Endothelial cell of umbilical vein (primary cell): ENCODE measurements around the gene CLDN2. TPM values are rescaled to one million over a fixed set of nuclear protein-coding genes. Genes with fewer than 3 reads are reported as not detected.

ENCODE experiments used
- BruUV-seq: library from RNA; stranded (reverse); fragments of 400-500 nt; replicated peaks from 2 replicates; lab custom pipeline; 2021; lab: Mats Ljungman, UMichigan
- CTCF ChIA-PET: fragments of 300-600, 350-600 bp; sonication (Branson Sonifier 250); formaldehyde crosslinking; loops from one replicate; lab custom pipeline; 2021; ENCODE audit warnings: antibody characterized with exemption, inconsistent platforms; lab: Charles Lee
- POLR2A ChIA-PET: fragments of 300-600, 350-600 bp; sonication (Branson Sonifier 250); formaldehyde crosslinking; loops from one replicate; lab custom pipeline; 2021; ENCODE audit warnings: antibody characterized with exemption, inconsistent platforms; lab: Charles Lee
- DNase-seq: peaks from one replicate; pipeline ENCODE4 v3.0.0-alpha.2; 2011; ENCODE audit warnings: low read depth, low spot score
- FAIRE-seq: peaks from 2 replicates; lab custom pipeline; 2011; peaks lifted over from hg19 to GRCh38; lab: Jason Lieb, UNC
- H2AFZ ChIP-seq: 2 replicates; pipeline ENCODE4 v1.6.0; 2012; ENCODE audit warnings: low read depth, low read length, control low read depth, inconsistent platforms
- H3K27ac ChIP-seq: 2 replicates; pipeline ENCODE4 v1.5.1; 2011; ENCODE audit warnings: low read depth, mild to moderate bottlenecking, control low read depth, low read length, moderate library complexity; ENCODE audit not compliant: insufficient read depth
- H3K27me3 ChIP-seq, 2 experiments: 2 replicates each; pipeline versions ENCODE4 v1.6.0 to v1.6.1; 2011; ENCODE audit warnings: low read length in 2 of 2, mixed read lengths in 1 of 2; ENCODE audit not compliant: control insufficient read depth in 2 of 2, insufficient read depth in 2 of 2
- H3K36me3 ChIP-seq, 2 experiments: 2 replicates in 1 of 2; 3 replicates in 1 of 2; pipeline ENCODE4 v1.5.1; 2011; ENCODE audit warnings: low read length in 2 of 2, mild to moderate bottlenecking in 1 of 2, moderate library complexity in 1 of 2; ENCODE audit not compliant: control insufficient read depth in 2 of 2, insufficient read depth in 2 of 2; ENCODE audit errors: extremely low read depth in 1 of 2
- H3K4me1 ChIP-seq: 3 replicates; pipeline ENCODE4 v1.5.1; 2011; ENCODE audit warnings: mild to moderate bottlenecking, low read length; ENCODE audit not compliant: control insufficient read depth, insufficient read depth; ENCODE audit errors: extremely low read depth
- H3K4me2 ChIP-seq: 2 replicates; pipeline ENCODE4 v1.6.1; 2011; ENCODE audit warnings: low read length, control low read depth, mixed read lengths; ENCODE audit not compliant: insufficient read depth
- H3K4me3 ChIP-seq, 3 experiments: fragments of 200-600 bp in 1 of 3; sonication (generic), shearing (Covaris generic) in 1 of 3; replicated peaks in 1 of 3; 2 replicates each; pipeline ENCODE4 v1.5.1; 2011 to 2016; ENCODE audit warnings: control low read depth in 3 of 3, low read length in 3 of 3, mild to moderate bottlenecking in 2 of 3, inconsistent platforms in 1 of 3, low read depth in 1 of 3, moderate library complexity in 1 of 3; ENCODE audit not compliant: insufficient read depth in 1 of 3
- H3K79me2 ChIP-seq: 2 replicates; pipeline ENCODE4 v1.6.0; 2012; ENCODE audit warnings: low read length, inconsistent platforms; ENCODE audit not compliant: control insufficient read depth, insufficient read depth
- H3K9ac ChIP-seq: replicated peaks from 2 replicates; pipeline ENCODE3; 2011; ENCODE audit warnings: low read length, control low read depth; ENCODE audit not compliant: insufficient read depth; ENCODE audit errors: extremely low read depth
- H3K9me1 ChIP-seq: replicated peaks from 3 replicates; pipeline ENCODE4 v1.6.0; 2011; ENCODE audit warnings: mild to moderate bottlenecking, low read length; ENCODE audit not compliant: control insufficient read depth, insufficient read depth; ENCODE audit errors: extremely low read depth
- H3K9me3 ChIP-seq: replicated peaks from 2 replicates; pipeline ENCODE4 v1.5.1; 2012; ENCODE audit warnings: low read length, inconsistent platforms; ENCODE audit not compliant: control insufficient read depth, insufficient read depth
- H4K20me1 ChIP-seq: replicated peaks from 2 replicates; pipeline ENCODE3; 2011; ENCODE audit warnings: mild to moderate bottlenecking, low read length; ENCODE audit not compliant: control insufficient read depth, insufficient read depth; ENCODE audit errors: extremely low read depth
- EZH2 ChIP-seq: IDR thresholded peaks from 2 replicates; pipeline ENCODE4 v1.6.1; 2012; ENCODE audit warnings: borderline replicate concordance, low read depth, mild to moderate bottlenecking, moderate library complexity, low read length, inconsistent platforms; ENCODE audit not compliant: severe bottlenecking
- FOS ChIP-seq: IDR thresholded peaks from 2 replicates; pipeline ENCODE4 v1.6.1; 2011; ENCODE audit warnings: mild to moderate bottlenecking, low read length, moderate library complexity, borderline replicate concordance; ENCODE audit not compliant: insufficient read depth
- GATA2 ChIP-seq: IDR thresholded peaks from 2 replicates; pipeline ENCODE4 v1.7.0; 2011; ENCODE audit warnings: low read depth, mild to moderate bottlenecking, moderate library complexity, mixed read lengths, low read length; ENCODE audit not compliant: insufficient read length, insufficient read depth
- JUN ChIP-seq: IDR thresholded peaks from 2 replicates; pipeline ENCODE4 v1.6.1; 2011; ENCODE audit warnings: borderline replicate concordance, low read depth; ENCODE audit not compliant: insufficient read length, insufficient read depth
- MAX ChIP-seq: IDR thresholded peaks from 2 replicates; pipeline ENCODE4 v1.6.1; 2011; ENCODE audit not compliant: insufficient read depth, insufficient read length
- MYC ChIP-seq: IDR thresholded peaks from one replicate; pipeline ENCODE4 v1.6.1; 2011; ENCODE audit warnings: mild to moderate bottlenecking, low read depth, low read length
- POLR2A ChIP-seq: IDR thresholded peaks from 2 replicates; pipeline ENCODE4 v1.6.1; 2012; ENCODE audit warnings: low read depth, mild to moderate bottlenecking, control low read depth, low read length
- POLR2AphosphoS5 ChIP-seq: IDR thresholded peaks from 2 replicates; pipeline ENCODE4 v1.6.1; 2012; ENCODE audit warnings: low read depth, mild to moderate bottlenecking, control low read depth, low read length, moderate library complexity; ENCODE audit not compliant: insufficient read depth
- dilution Hi-C: fragments of 300-500 bp; cut with MboI; formaldehyde crosslinking; loops from one replicate; pipeline ENCODE4 v1.15.0; 2019; ENCODE audit warnings: low sequenced_read_pairs; ENCODE audit not compliant: extremely low pct_ligation_motif_present
- intact Hi-C: fragments of 100-400 bp; cut with micrococcal nuclease; formaldehyde crosslinking; loops from one replicate; pipeline ENCODE4 v1.10.0; 2022
- polyA plus RNA-seq, 4 experiments: library from polyadenylated mRNA; depleted of rRNA in 3 of 4; stranded (reverse) in 3 of 4; unstranded in 1 of 4; fragments of >200 nt; gene quantifications; 2 replicates each; pipeline versions ENCODE4 v1.2.1 to v1.2.3, GENCODE V29; 2011 to 2012; ENCODE audit warnings: missing spikeins in 1 of 4
- total RNA-seq: library from RNA; stranded (reverse); gene quantifications from 2 replicates; pipeline ENCODE4 v1.2.3, GENCODE V29; 2021
- TF ChIP-seq, protein P1 (sequence below), 2 donors: IDR thresholded peaks; 1 replicate in 1 of 2; 2 replicates in 1 of 2; pipeline ENCODE4 v1.5.1; 2011; ENCODE audit warnings: low read length in 2 of 2, mild to moderate bottlenecking in 2 of 2, moderate library complexity in 2 of 2, control low read depth in 1 of 2, inconsistent platforms in 1 of 2, low read depth in 1 of 2; ENCODE audit not compliant: insufficient read depth in 1 of 2; ENCODE audit errors: extremely low read depth in 1 of 2

Gene CLDN2
- total and polyA plus RNA-seq, 2 donors (not counting 3 experiments of a cell fraction or from before 2014, with no cell fraction given): not detected

GRCh38 chrX:106946464-106946863 lies 26.3 kb downstream of the CLDN2 start:
- Histone ChIP-seq H3K4me3 (no peak overlapping the region), H3K27me3 (no peaks in the 10 kb centered on the region), H3K79me2 (no peaks in the 10 kb centered on the region), H3K9ac (no peak overlapping the region), H2AFZ (no peak overlapping the region), H3K4me1 (no peaks in the 10 kb centered on the region), H3K9me3 (no peaks in the 10 kb centered on the region), H4K20me1 (no peaks in the 10 kb centered on the region), H3K4me2 (no peak overlapping the region), H3K27ac (no peak overlapping the region), H3K36me3 (no peaks in the 10 kb centered on the region), H3K9me1 (no peaks in the 10 kb centered on the region)
- no peak for TF ChIP-seq MAX
- TF ChIP-seq MYC: no peak
- no peak for TF ChIP-seq POLR2A
- no peak for TF ChIP-seq POLR2AphosphoS5
- no peak for TF ChIP-seq EZH2
- no peak for TF ChIP-seq FOS
- no peak for TF ChIP-seq JUN
- no peak for TF ChIP-seq GATA2
- TF ChIP-seq, protein P1, sequence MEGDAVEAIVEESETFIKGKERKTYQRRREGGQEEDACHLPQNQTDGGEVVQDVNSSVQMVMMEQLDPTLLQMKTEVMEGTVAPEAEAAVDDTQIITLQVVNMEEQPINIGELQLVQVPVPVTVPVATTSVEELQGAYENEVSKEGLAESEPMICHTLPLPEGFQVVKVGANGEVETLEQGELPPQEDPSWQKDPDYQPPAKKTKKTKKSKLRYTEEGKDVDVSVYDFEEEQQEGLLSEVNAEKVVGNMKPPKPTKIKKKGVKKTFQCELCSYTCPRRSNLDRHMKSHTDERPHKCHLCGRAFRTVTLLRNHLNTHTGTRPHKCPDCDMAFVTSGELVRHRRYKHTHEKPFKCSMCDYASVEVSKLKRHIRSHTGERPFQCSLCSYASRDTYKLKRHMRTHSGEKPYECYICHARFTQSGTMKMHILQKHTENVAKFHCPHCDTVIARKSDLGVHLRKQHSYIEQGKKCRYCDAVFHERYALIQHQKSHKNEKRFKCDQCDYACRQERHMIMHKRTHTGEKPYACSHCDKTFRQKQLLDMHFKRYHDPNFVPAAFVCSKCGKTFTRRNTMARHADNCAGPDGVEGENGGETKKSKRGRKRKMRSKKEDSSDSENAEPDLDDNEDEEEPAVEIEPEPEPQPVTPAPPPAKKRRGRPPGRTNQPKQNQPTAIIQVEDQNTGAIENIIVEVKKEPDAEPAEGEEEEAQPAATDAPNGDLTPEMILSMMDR (IDR thresholded peaks at IDR 0.05; ENCODE audit: extremely low read depth in 1 of 2, insufficient read depth in 1 of 2, low read depth in 1 of 2, low read length in 2 of 2): no peak
- DNase-seq: no peak
- ChIA-PET CTCF (interaction anchor here (1.0 to 1.5 kb wide), 2 partner anchors 14 to 48 kb away, joined by 3 to 4 read pairs; no protein-coding TSS in a partner anchor), POLR2A (no interaction called here)
- no peak for FAIRE-seq
- dilution Hi-C loops (no loop called here), intact Hi-C loops (no loop called here)
- BruUV-seq: no TSS peak
